Psoas muscle (tissue), 8 donors: Measurements from ENCODE around the gene BRF1. TPM values are rescaled to one million over a fixed set of nuclear protein-coding genes. Genes with fewer than 3 reads are reported as not detected.

Source experiments
- ATAC-seq, 4 donors: fragments of 200-7000 bp; cut with Tn5 transposase; one replicate each; pipeline ENCODE4 v1.9.1; 2020; ENCODE audit warnings: moderate library complexity in 3 of 4, mild to moderate bottlenecking in 2 of 4
- DNase-seq, 2 donors: peaks; one replicate each; pipeline ENCODE4 v3.0.0-alpha.2; 2020
- H3K27ac ChIP-seq: fragments of 200-600 bp; one replicate; pipeline ENCODE4 v1.8.0; 2022
- H3K27me3 ChIP-seq, 3 donors: fragments of 200-600 bp in 1 of 3; one replicate each; pipeline versions ENCODE4 v1.6.1 to v1.8.0; 2013 to 2022; ENCODE audit warnings: low read length in 2 of 3, mild to moderate bottlenecking in 2 of 3, moderate library complexity in 1 of 3; ENCODE audit not compliant: insufficient read depth in 3 of 3
- H3K36me3 ChIP-seq, 2 donors: fragments of 200-600 bp in 1 of 2; one replicate each; pipeline versions ENCODE4 v1.6.1 to v1.8.0; 2013 to 2022; ENCODE audit warnings: low read depth in 1 of 2, mild to moderate bottlenecking in 1 of 2, moderate library complexity in 1 of 2; ENCODE audit not compliant: insufficient read depth in 1 of 2
- H3K4me1 ChIP-seq: fragments of 200-600 bp; one replicate; pipeline ENCODE4 v1.8.0; 2022
- H3K4me3 ChIP-seq: fragments of 200-600 bp; one replicate; pipeline ENCODE4 v1.8.0; 2022; ENCODE audit warnings: mild to moderate bottlenecking
- H3K9me3 ChIP-seq: fragments of 200-600 bp; one replicate; pipeline ENCODE4 v1.8.0; 2022
- CTCF ChIP-seq: fragments of 200-600 bp; IDR thresholded peaks from one replicate; pipeline ENCODE4 v1.8.0; 2022; ENCODE audit warnings: antibody characterized with exemption
- WGBS, 3 donors: extraction: QIAGEN DNeasy Blood & Tissue Kit; methylation state at CpG; one replicate each; pipeline versions ENCODE4 v1.1.6 to v1.1.7; 2013; 5-methylcytosine and 5-hydroxymethylcytosine counted together
- intact Hi-C, 2 donors: fragments of 100-400 bp; cut with DNase I; formaldehyde crosslinking; loops; one replicate each; pipeline versions ENCODE4 v1.11.0 to v1.14.2; 2022
- polyA plus RNA-seq, 3 donors: library from polyadenylated mRNA; stranded (reverse); fragments of 200-250 nt; gene quantifications; one replicate each; pipeline ENCODE4 v1.2.3, GENCODE V29; 2013
- total RNA-seq, 4 donors: library from RNA; stranded (reverse); fragmentation: NEBNext Ultra II Directional in 2 of 4; extraction: Animal tissue kit (Norgen Biotek cat#: 25700) in 2 of 4; gene quantifications; one replicate each; pipeline versions ENCODE4 v1.2.1 to v1.2.4, GENCODE V29; 2021 to 2023
- donor health status: healthy with polysubstance abuse.
- donor health status: DM: no; HTN: no; CAD: no; lungs with moderate emphysema.
- donor health status: Bipolar disorder and iron deficiency.
- donor health status: healthy.
- donor health status: DM: yes; HTN: yes; CAD: no.
- donor health status: DM: no; HTN: no; CAD: no.
- donor health status: DM: no; HTN: no; CAD: no.
- donor health status: DM: yes; HTN: yes; CAD: no.

Gene BRF1
- total and polyA plus RNA-seq, 7 donors = 12.9 to 26.2 (median 17.1) TPM

- Histone ChIP-seq H3K36me3 (peaks cover 0 to 11% of the 10 kb centered on the region in 2 donors), H3K4me3 (no peak overlapping the region), H3K9me3 (no peaks in the 10 kb centered on the region), H3K27ac (no peak overlapping the region), H3K27me3 (no peaks in the 10 kb centered on the region), H3K4me1 (peaks cover 14% of the 10 kb centered on the region)
- ATAC-seq (no peak), DNase-seq (no peak)
- 76 to 85% (median 78%) methylated on average over 22 to 26 of the region's 26 CpGs for WGBS, 3 donors
- intact Hi-C loops = no loop called here
- TF ChIP-seq CTCF = no peak
Observed at GRCh38 chr14:105348169-105348944, 47.6 kb upstream of the BRF1 start.

- no peak for ATAC-seq
- no peak for DNase-seq
Observed at GRCh38 chr14:105347587-105347968, 46.8 kb upstream of the BRF1 start.

GRCh38 chr14:105346876-105347586 is 46.2 kb upstream of the BRF1 start:
- Histone ChIP-seq H3K27me3 (no peaks in the 10 kb centered on the region), H3K4me1 (peaks cover 19% of the 10 kb centered on the region), H3K4me3 (no peak overlapping the region), H3K9me3 (no peaks in the 10 kb centered on the region), H3K27ac (no peak overlapping the region), H3K36me3 (peaks cover 0 to 11% of the 10 kb centered on the region in 2 donors)
- WGBS, 3 donors = 76 to 87% (median 77%) methylated on average over 14 to 18 of the region's 18 CpGs
- intact Hi-C loops = no loop called here
- no peak for TF ChIP-seq CTCF
- no peak for DNase-seq
- ATAC-seq = no peak

More at GRCh38 chr14:105347587-105347968, 46.8 kb upstream of the BRF1 start:
- Histone ChIP-seq H3K4me1 (peaks cover 19% of the 10 kb centered on the region), H3K27me3 (no peaks in the 10 kb centered on the region), H3K4me3 (no peak overlapping the region), H3K27ac (no peak overlapping the region), H3K36me3 (peaks cover 0 to 11% of the 10 kb centered on the region in 2 donors), H3K9me3 (no peaks in the 10 kb centered on the region)
- intact Hi-C loops = no loop called here
- no peak for TF ChIP-seq CTCF
- 74 to 84% (median 80%) methylated on average over 8 of the region's 8 CpGs for WGBS, 3 donors

GRCh38 chr14:105346200-105346533 is 45.4 kb upstream of the BRF1 start:
- Histone ChIP-seq H3K4me3 (no peak overlapping the region), H3K36me3 (peaks cover 0 to 8% of the 10 kb centered on the region in 2 donors), H3K27me3 (no peaks in the 10 kb centered on the region), H3K4me1 (peaks cover 26% of the 10 kb centered on the region), H3K27ac (no peak overlapping the region), H3K9me3 (no peaks in the 10 kb centered on the region)
- no peak for TF ChIP-seq CTCF
- DNase-seq = no peak
- WGBS, 3 donors = 84 to 85% (median 84%) methylated on average over 8 to 13 of the region's 13 CpGs
- no peak for ATAC-seq
- intact Hi-C loops = no loop called here
